H9 (cell line): ENCODE results near the gene EGLN3. TPM values are rescaled to one million over a fixed set of nuclear protein-coding genes. Genes with fewer than 3 reads are reported as not detected.

ENCODE experiments used
- DNase-seq: peaks from one replicate; pipeline ENCODE4 v3.0.0-alpha.2; 2017
- H2AFZ ChIP-seq: one replicate; pipeline ENCODE4 v1.6.1; 2013; ENCODE audit warnings: mild to moderate bottlenecking, low read length, control low read depth, moderate library complexity
- H2AK5ac ChIP-seq: 2 replicates; pipeline ENCODE4 v1.6.1; 2013; ENCODE audit warnings: low read length, control low read depth, mixed read lengths; ENCODE audit not compliant: insufficient read length
- H2BK120ac ChIP-seq: one replicate; pipeline ENCODE4 v1.6.1; 2013; ENCODE audit warnings: low read depth, mild to moderate bottlenecking, low read length, control low read depth, inconsistent platforms; ENCODE audit not compliant: poor library complexity, severe bottlenecking
- H2BK12ac ChIP-seq: 2 replicates; pipeline ENCODE4 v1.6.1; 2013; ENCODE audit warnings: low read length, control low read depth, mixed read lengths, low read depth; ENCODE audit not compliant: insufficient read length
- H2BK15ac ChIP-seq: 2 replicates; pipeline ENCODE4 v1.6.1; 2013; ENCODE audit warnings: low read depth, low read length, control low read depth
- H2BK20ac ChIP-seq: one replicate; pipeline ENCODE4 v1.6.1; 2013; ENCODE audit warnings: low read depth, mild to moderate bottlenecking, low read length, control low read depth, inconsistent platforms; ENCODE audit not compliant: poor library complexity, severe bottlenecking
- H2BK5ac ChIP-seq: 2 replicates; pipeline ENCODE4 v1.6.1; 2013; ENCODE audit warnings: low read length, control low read depth, mixed read lengths; ENCODE audit not compliant: insufficient read length
- H3K14ac ChIP-seq: 2 replicates; pipeline ENCODE4 v1.6.1; 2013; ENCODE audit warnings: low read length, control low read depth; ENCODE audit not compliant: insufficient read depth
- H3K18ac ChIP-seq: 2 replicates; pipeline ENCODE4 v1.6.1; 2013; ENCODE audit warnings: low read depth, mild to moderate bottlenecking, mixed read lengths, low read length, control low read depth; ENCODE audit not compliant: insufficient read length
- H3K23ac ChIP-seq: 2 replicates; pipeline ENCODE4 v1.6.1; 2013; ENCODE audit warnings: low read length, control low read depth, mixed read lengths, low read depth; ENCODE audit not compliant: insufficient read length
- H3K23me2 ChIP-seq: 2 replicates; pipeline ENCODE4 v1.6.1; 2013; ENCODE audit warnings: low read depth, mild to moderate bottlenecking, mixed read lengths, low read length, control low read depth; ENCODE audit not compliant: insufficient read length, poor library complexity, severe bottlenecking
- H3K27ac ChIP-seq: 2 replicates; pipeline ENCODE4 v1.5.1; 2013; ENCODE audit warnings: low read length, control low read depth, mixed read lengths, low read depth; ENCODE audit not compliant: insufficient read length
- H3K27me3 ChIP-seq: 2 replicates; pipeline ENCODE4 v1.6.1; 2013; ENCODE audit warnings: low read length, control low read depth, inconsistent platforms; ENCODE audit not compliant: insufficient read depth
- H3K4ac ChIP-seq: 2 replicates; pipeline ENCODE4 v1.6.1; 2013; ENCODE audit warnings: low read depth, mild to moderate bottlenecking, control low read depth, inconsistent platforms, low read length, moderate library complexity
- H3K4me1 ChIP-seq: 2 replicates; pipeline ENCODE4 v1.6.1; 2013; ENCODE audit warnings: low read length, control low read depth, inconsistent platforms; ENCODE audit not compliant: insufficient read depth
- H3K4me2 ChIP-seq: 2 replicates; pipeline ENCODE4 v1.6.1; 2013; ENCODE audit warnings: low read length, control low read depth, mixed read lengths; ENCODE audit not compliant: insufficient read length, insufficient read depth
- H3K56ac ChIP-seq: 2 replicates; pipeline ENCODE4 v1.6.1; 2013; ENCODE audit warnings: low read depth, mild to moderate bottlenecking, mixed read lengths, low read length, control low read depth; ENCODE audit not compliant: insufficient read length
- H3K79me1 ChIP-seq: 2 replicates; pipeline ENCODE4 v1.6.1; 2013; ENCODE audit warnings: low read depth, mild to moderate bottlenecking, moderate library complexity, low read length, control low read depth, inconsistent platforms; ENCODE audit not compliant: insufficient read depth, poor library complexity, severe bottlenecking
- H3K79me2 ChIP-seq: 2 replicates; pipeline ENCODE4 v1.6.1; 2013; ENCODE audit warnings: low read length, control low read depth, inconsistent platforms; ENCODE audit not compliant: insufficient read depth
- H3K9ac ChIP-seq: 2 replicates; pipeline ENCODE4 v1.6.1; 2013; ENCODE audit warnings: low read length, control low read depth, mixed read lengths; ENCODE audit not compliant: insufficient read length; ENCODE audit errors: extremely low read depth
- H3K9me3 ChIP-seq: one replicate; pipeline ENCODE4 v1.6.1; 2013; ENCODE audit warnings: low read depth, low read length, inconsistent platforms; ENCODE audit not compliant: control insufficient read depth
- H3T11ph ChIP-seq: one replicate; pipeline ENCODE4 v1.6.1; 2013; ENCODE audit warnings: mild to moderate bottlenecking, low read length, control low read depth, inconsistent platforms
- H4K20me1 ChIP-seq: one replicate; pipeline ENCODE4 v1.6.1; 2013; ENCODE audit not compliant: control insufficient read depth, insufficient read length, insufficient read depth
- H4K5ac ChIP-seq: 2 replicates; pipeline ENCODE4 v1.6.1; 2013; ENCODE audit warnings: low read depth, mild to moderate bottlenecking, mixed read lengths, low read length, control low read depth; ENCODE audit not compliant: insufficient read length
- H4K8ac ChIP-seq: replicated peaks from 2 replicates; pipeline ENCODE4 v1.6.1; 2013; ENCODE audit warnings: low read length, control low read depth, mixed read lengths, low read depth; ENCODE audit not compliant: insufficient read length
- H4K91ac ChIP-seq: 2 replicates; pipeline ENCODE4 v1.6.1; 2013; ENCODE audit warnings: low read depth, mild to moderate bottlenecking, moderate library complexity, mixed read lengths, low read length, control low read depth; ENCODE audit not compliant: insufficient read length
- H3K27ac Mint-ChIP-seq, 3 experiments: 2 replicates in 2 of 3; 3 replicates in 1 of 3; pipeline ENCODE4 v1.8.0; 2020 to 2021; ENCODE audit warnings: mixed read lengths in 3 of 3, mild to moderate bottlenecking in 1 of 3, moderate library complexity in 1 of 3
- H3K27me3 Mint-ChIP-seq: 2 replicates; pipeline ENCODE4 v1.8.0; 2021; ENCODE audit warnings: low read depth, mild to moderate bottlenecking, moderate library complexity, mixed read lengths
- H3K36me3 Mint-ChIP-seq, 3 experiments: 2 replicates in 2 of 3; 3 replicates in 1 of 3; pipeline ENCODE4 v1.8.0; 2020 to 2021; ENCODE audit warnings: low read depth in 3 of 3, mixed read lengths in 3 of 3; ENCODE audit not compliant: insufficient read depth in 1 of 3
- H3K4me1 Mint-ChIP-seq, 2 experiments: 2 replicates each; pipeline ENCODE4 v1.8.0; 2020; ENCODE audit warnings: mixed read lengths in 2 of 2
- H3K4me3 Mint-ChIP-seq, 2 experiments: 2 replicates in 1 of 2; 3 replicates in 1 of 2; pipeline ENCODE4 v1.8.0; 2020 to 2021; ENCODE audit warnings: mild to moderate bottlenecking in 2 of 2, mixed read lengths in 2 of 2, moderate library complexity in 1 of 2
- H3K9me3 Mint-ChIP-seq, 2 experiments: 2 replicates in 1 of 2; 3 replicates in 1 of 2; pipeline ENCODE4 v1.8.0; 2020; ENCODE audit warnings: mild to moderate bottlenecking in 2 of 2, mixed read lengths in 2 of 2, moderate library complexity in 1 of 2
- CTCF ChIP-seq: fragments of 200-600 bp; sonication (generic); conservative IDR thresholded peaks from 3 replicates; pipeline ENCODE4 v1.8.0; 2021; ENCODE audit warnings: antibody characterized with exemption, mild to moderate bottlenecking
- WGBS: extraction: QIAGEN DNeasy Blood & Tissue Kit; methylation state at CpG from one replicate; pipeline ENCODE4 v1.1.7; 2013; ENCODE audit warnings: missing lambda C conversion rate, low lambda C conversion rate, mixed read lengths; ENCODE audit not compliant: insufficient read length; ENCODE audit errors: extremely low coverage; 5-methylcytosine and 5-hydroxymethylcytosine counted together
- total RNA-seq: library from RNA; stranded (reverse); gene quantifications from 2 replicates; pipeline ENCODE4 v1.2.1, GENCODE V29; 2021

The EGLN3 gene
- total RNA-seq, 1 experiment from 2014 or later = 19.8 TPM

DNA sequence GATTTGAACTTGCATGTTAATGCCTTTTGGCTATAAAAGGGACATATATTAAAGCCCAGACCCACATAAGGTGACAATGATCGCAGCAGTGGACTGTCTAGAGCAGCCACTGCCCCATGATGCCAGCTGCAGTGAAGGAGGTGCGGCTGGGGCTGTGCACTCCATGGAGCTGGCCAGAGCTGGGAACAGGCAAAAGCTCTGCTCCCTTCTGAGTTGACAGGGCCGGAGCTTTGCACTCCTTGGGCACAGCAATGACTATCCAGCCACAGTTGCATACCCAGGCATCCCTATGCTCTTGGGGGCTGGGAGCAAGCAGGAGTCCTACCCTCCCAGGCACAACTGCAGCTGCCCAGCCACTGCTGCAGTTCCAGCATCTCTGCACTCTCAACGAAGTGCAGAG is 50.2 kb downstream of the EGLN3 start:
- H3K23me2 ChIP-seq = no peaks in the 10 kb centered on the region
- H3K9me3 Mint-ChIP-seq = no peaks in the 10 kb centered on the region
- H3K9ac ChIP-seq = no peak overlapping the region
- no peak overlapping the region for H3K27ac ChIP-seq
- H2BK5ac ChIP-seq = no peak overlapping the region
- H3K4me1 ChIP-seq = no peaks in the 10 kb centered on the region
- H2BK20ac ChIP-seq = no peak overlapping the region
- no peak overlapping the region for H4K5ac ChIP-seq
- H3K14ac ChIP-seq = no peak overlapping the region
- H2BK15ac ChIP-seq = no peak overlapping the region
- no peak overlapping the region for H3K4me3 Mint-ChIP-seq
- no peaks in the 10 kb centered on the region for H3K79me2 ChIP-seq
- H3K27me3 ChIP-seq = no peaks in the 10 kb centered on the region
- H4K20me1 ChIP-seq = no peaks in the 10 kb centered on the region
- H3K4ac ChIP-seq = no peak overlapping the region
- no peak for DNase-seq
- no peaks in the 10 kb centered on the region for H3K4me1 Mint-ChIP-seq
- no peaks in the 10 kb centered on the region for H3K79me1 ChIP-seq
- H3K36me3 Mint-ChIP-seq = peaks cover 0 to 2% (median 0%) of the 10 kb centered on the region in 3 experiments; a peak in 3 of 7 replicates
- H4K91ac ChIP-seq = no peak overlapping the region
- peak overlapping the region; percentile 58 for H3K18ac ChIP-seq
- H2AFZ ChIP-seq = no peak overlapping the region
- no CpG with 5 or more reads among the region's 4 CpGs for WGBS
- H3K27ac Mint-ChIP-seq = no peak overlapping the region
- H3K9me3 ChIP-seq = no peaks in the 10 kb centered on the region
- TF ChIP-seq CTCF = no peak
- no peak overlapping the region for H3T11ph ChIP-seq
- no peak overlapping the region for H3K4me2 ChIP-seq
- no peak overlapping the region for H3K56ac ChIP-seq
- no peak overlapping the region for H2AK5ac ChIP-seq
- no peak overlapping the region for H2BK120ac ChIP-seq
- H3K23ac ChIP-seq = no peak overlapping the region
- no peak overlapping the region for H4K8ac ChIP-seq
- no peaks in the 10 kb centered on the region for H3K27me3 Mint-ChIP-seq
- no peak overlapping the region for H2BK12ac ChIP-seq
